IMR-90 (cell line): ENCODE results near the gene NLRP1.

Experiments used
- BHLHE40 ChIP-seq: fragments of 150-350 bp; IDR thresholded peaks from 2 replicates; pipeline ENCODE4 v1.6.1; 2016; ENCODE audit warnings: mild to moderate bottlenecking, low read depth, low read length
- CTCF ChIP-seq: conservative IDR thresholded peaks from 2 replicates; pipeline ENCODE4 v1.5.1; 2012; ENCODE audit warnings: mild to moderate bottlenecking, low read depth, low read length, improper control_type of control experiment
- ELK1 ChIP-seq: fragments of 150-350 bp; IDR thresholded peaks from 2 replicates; pipeline ENCODE4 v1.6.1; 2016; ENCODE audit warnings: low read depth, mild to moderate bottlenecking, low read length, moderate library complexity, borderline replicate concordance
- FOS ChIP-seq: fragments of 150-350 bp; IDR thresholded peaks from 2 replicates; pipeline ENCODE4 v1.6.1; 2016; ENCODE audit warnings: low read depth, low read length
- MAFK ChIP-seq: IDR thresholded peaks from 2 replicates; pipeline ENCODE4 v1.6.1; 2012; ENCODE audit warnings: low read depth, low read length, improper control_type of control experiment
- MAZ ChIP-seq: IDR thresholded peaks from 2 replicates; pipeline ENCODE4 v1.6.1; 2012; ENCODE audit warnings: low read depth, mild to moderate bottlenecking, low read length, improper control_type of control experiment, moderate library complexity, borderline replicate concordance
- MXI1 ChIP-seq: IDR thresholded peaks from 2 replicates; pipeline ENCODE4 v1.6.1; 2012; ENCODE audit warnings: low read depth, mild to moderate bottlenecking, low read length, moderate library complexity, borderline replicate concordance
- NFE2L2 ChIP-seq: fragments of 150-350 bp; IDR thresholded peaks from 2 replicates; pipeline ENCODE4 v1.6.1; 2016; ENCODE audit warnings: low read depth, mild to moderate bottlenecking, low read length
- POLR2A ChIP-seq: IDR thresholded peaks from 2 replicates; pipeline ENCODE4 v1.6.1; 2012; ENCODE audit warnings: mild to moderate bottlenecking, low read depth, low read length
- RAD21 ChIP-seq: IDR thresholded peaks from 2 replicates; pipeline ENCODE4 v1.6.1; 2012; ENCODE audit warnings: low read length, improper control_type of control experiment
- RCOR1 ChIP-seq: IDR thresholded peaks from 2 replicates; pipeline ENCODE4 v1.6.1; 2012; ENCODE audit warnings: mild to moderate bottlenecking, low read length, improper control_type of control experiment; ENCODE audit not compliant: insufficient replicate concordance
- RFX5 ChIP-seq: IDR thresholded peaks from 2 replicates; pipeline ENCODE4 v1.8.0; 2012; ENCODE audit warnings: low read depth, mild to moderate bottlenecking, low read length, moderate library complexity
- SMC3 ChIP-seq: fragments of 150-350 bp; IDR thresholded peaks from 2 replicates; pipeline ENCODE4 v1.6.1; 2016; ENCODE audit warnings: low read depth, mild to moderate bottlenecking, antibody characterized with exemption, low read length, moderate library complexity
- USF2 ChIP-seq: fragments of 150-350 bp; IDR thresholded peaks from 2 replicates; pipeline ENCODE4 v1.6.1; 2017; ENCODE audit warnings: mild to moderate bottlenecking, antibody characterized with exemption, low read length, low read depth

GRCh38 chr17:5629128-5629527 is 44.8 kb upstream of the NLRP1 start:
- TF ChIP-seq NFE2L2: no peak
- no peak for TF ChIP-seq CTCF
- no peak for TF ChIP-seq RFX5
- TF ChIP-seq ELK1: no peak
- TF ChIP-seq SMC3: no peak
- TF ChIP-seq POLR2A: no peak
- no peak for TF ChIP-seq FOS
- no peak for TF ChIP-seq MAZ
- TF ChIP-seq BHLHE40: no peak
- no peak for TF ChIP-seq MXI1
- TF ChIP-seq MAFK: no peak
- no peak for TF ChIP-seq RAD21
- no peak for TF ChIP-seq RCOR1
- TF ChIP-seq USF2: no peak
